OCI-LY7 (cell line): Measurements from ENCODE around the gene RPS19BP1.

Experiments used
- EZH2phosphoT487 ChIP-seq: fragments of 200-600 bp; sonication (generic); IDR thresholded peaks from 2 replicates; pipeline ENCODE4 v1.6.1; 2018; ENCODE audit warnings: low read depth, borderline replicate concordance, mild to moderate bottlenecking, mixed run types, antibody characterized with exemption, low read length, moderate library complexity, mixed read lengths
- TF ChIP-seq, protein P1 (sequence below): fragments of 200-600 bp; sonication (generic); conservative IDR thresholded peaks from 2 replicates; pipeline ENCODE4 v1.5.1; 2014; ENCODE audit warnings: mild to moderate bottlenecking, antibody characterized with exemption, low read length, moderate library complexity, mixed read lengths

DNA sequence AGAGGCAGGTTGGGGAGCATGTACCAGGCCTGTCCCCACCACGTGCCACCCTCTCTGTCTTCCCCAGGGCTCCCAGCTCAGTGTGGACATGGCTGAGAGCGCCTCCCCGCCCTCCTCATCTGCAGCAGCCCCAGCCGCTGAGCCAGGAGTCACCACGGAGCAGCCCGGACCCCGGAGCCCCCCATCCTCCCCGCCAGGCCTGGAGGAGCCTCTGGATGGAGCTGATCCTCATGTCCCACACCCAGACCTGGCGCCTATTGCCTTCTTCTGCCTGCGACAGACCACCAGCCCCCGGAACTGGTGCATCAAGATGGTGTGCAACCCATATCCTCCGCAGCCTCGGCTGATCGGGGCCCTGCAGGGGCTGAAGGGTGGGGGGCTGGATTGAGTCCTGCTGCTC, 38.1 kb upstream of the RPS19BP1 start, which contains the start of gene CACNA1I:
- TF ChIP-seq, protein P1, sequence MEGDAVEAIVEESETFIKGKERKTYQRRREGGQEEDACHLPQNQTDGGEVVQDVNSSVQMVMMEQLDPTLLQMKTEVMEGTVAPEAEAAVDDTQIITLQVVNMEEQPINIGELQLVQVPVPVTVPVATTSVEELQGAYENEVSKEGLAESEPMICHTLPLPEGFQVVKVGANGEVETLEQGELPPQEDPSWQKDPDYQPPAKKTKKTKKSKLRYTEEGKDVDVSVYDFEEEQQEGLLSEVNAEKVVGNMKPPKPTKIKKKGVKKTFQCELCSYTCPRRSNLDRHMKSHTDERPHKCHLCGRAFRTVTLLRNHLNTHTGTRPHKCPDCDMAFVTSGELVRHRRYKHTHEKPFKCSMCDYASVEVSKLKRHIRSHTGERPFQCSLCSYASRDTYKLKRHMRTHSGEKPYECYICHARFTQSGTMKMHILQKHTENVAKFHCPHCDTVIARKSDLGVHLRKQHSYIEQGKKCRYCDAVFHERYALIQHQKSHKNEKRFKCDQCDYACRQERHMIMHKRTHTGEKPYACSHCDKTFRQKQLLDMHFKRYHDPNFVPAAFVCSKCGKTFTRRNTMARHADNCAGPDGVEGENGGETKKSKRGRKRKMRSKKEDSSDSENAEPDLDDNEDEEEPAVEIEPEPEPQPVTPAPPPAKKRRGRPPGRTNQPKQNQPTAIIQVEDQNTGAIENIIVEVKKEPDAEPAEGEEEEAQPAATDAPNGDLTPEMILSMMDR = no peak
- no peak for TF ChIP-seq EZH2phosphoT487
